ENCODE measurements around the gene GPRIN2. TPM values are rescaled to one million over a fixed set of nuclear protein-coding genes. Genes with fewer than 3 reads are reported as not detected.

Gene GPRIN2
- total RNA-seq, 1 donor from 2014 or later, result 18.8 TPM

Other genes with a start within 250 kb of the GPRIN2 start
- not detected for gene ANXA8L1, start 180.9 kb downstream of the GPRIN2 start, total RNA-seq
- not detected for gene NPY4R, start 90.7 kb downstream of the GPRIN2 start, total RNA-seq
- gene SYT15, start 22.5 kb upstream of the GPRIN2 start, total RNA-seq, result 0.82 TPM

Measured in frontal cortex (tissue), 1 donor.